Omental fat pad (tissue), 4 donors: ENCODE results near the gene HS6ST1. TPM values are rescaled to one million over a fixed set of nuclear protein-coding genes. Genes with fewer than 3 reads are reported as not detected.

Experiments
- ATAC-seq: fragments of 150-250 bp; one replicate; pipeline ENCODE4 v1.9.1; 2016; ENCODE audit warnings: mild to moderate bottlenecking, moderate library complexity; ENCODE audit not compliant: low FRiP score
- DNase-seq: peaks from one replicate; pipeline ENCODE4 v3.0.0-alpha.2; 2019; ENCODE audit warnings: low spot score
- CTCF ChIP-seq, 3 donors: fragments of 450-650 bp; IDR thresholded peaks; one replicate each; pipeline ENCODE4 v1.5.1; 2016 to 2017; ENCODE audit warnings: antibody characterized with exemption in 3 of 3, mild to moderate bottlenecking in 3 of 3, moderate library complexity in 2 of 3
- total RNA-seq, 4 donors: library from RNA; depleted of rRNA; stranded (reverse); fragments of >200 nt; gene quantifications; one replicate each; pipeline ENCODE4 v1.1.0, GENCODE V29; 2016

The HS6ST1 gene
- total RNA-seq, 4 donors from 2014 or later, result 17.8 to 28.9 (median 24.3) TPM

GRCh38 chr2:128357506-128358370 lies 39.1 kb upstream of the HS6ST1 start:
- no peak for ATAC-seq
- DNase-seq, result no peak
- no peak for TF ChIP-seq CTCF (IDR thresholded peaks at IDR 0.05)

DNA sequence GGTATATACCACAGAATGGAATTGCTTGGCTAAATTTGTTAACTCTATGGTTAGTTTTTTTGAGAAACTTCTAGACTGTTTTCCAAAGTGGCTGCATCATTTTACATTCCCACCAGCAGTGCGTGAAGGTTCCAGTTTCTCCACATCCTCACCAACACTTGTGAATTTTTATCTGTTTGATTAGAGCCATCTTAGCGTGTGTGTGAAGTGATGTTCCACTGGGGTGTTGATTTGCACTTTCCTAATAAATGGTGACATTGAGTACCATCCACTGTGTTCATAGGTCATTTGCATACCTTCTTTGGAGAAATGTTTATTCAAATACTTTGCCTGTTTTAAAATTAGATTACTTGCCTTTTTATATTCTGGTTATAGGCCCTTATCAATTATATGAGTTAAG lies 37.5 kb upstream of the HS6ST1 start:
- DNase-seq (no peak), ATAC-seq (no peak)
- no peak for TF ChIP-seq CTCF (IDR thresholded peaks at IDR 0.05)

DNA sequence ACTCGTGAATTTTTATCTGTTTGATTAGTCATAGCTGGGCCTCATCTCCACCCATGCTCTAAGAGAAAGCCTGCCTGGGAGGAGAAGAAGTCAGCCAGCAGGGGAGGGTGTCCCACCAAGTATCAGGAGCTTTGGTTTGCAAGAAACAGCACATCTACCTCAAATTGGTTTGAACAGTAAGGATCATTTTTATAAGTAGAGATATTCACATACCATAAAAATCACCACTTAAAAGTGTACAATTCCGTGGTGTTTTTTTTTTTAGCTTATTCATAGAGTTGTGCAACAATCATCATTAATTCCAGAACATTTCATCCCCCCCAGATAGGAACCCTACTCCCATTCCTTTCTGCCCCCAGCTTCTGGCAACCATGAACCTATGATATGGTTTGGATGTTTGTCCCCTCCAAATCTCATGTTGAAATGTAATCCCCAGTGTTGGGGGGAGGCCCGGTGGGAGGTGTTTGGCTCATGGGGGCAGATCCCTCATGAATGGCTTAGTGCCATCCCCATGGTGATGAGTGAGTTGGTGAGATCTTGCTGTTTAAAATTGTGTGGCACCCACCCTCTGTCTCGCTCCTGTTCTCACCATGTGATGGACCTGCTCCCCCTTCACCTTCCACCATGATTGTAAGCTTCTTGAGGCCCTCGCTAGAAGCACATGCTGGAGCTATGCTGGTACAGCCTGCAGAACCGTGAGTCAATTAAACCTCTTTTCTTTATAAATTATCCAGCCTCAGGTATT lies 36.2 kb upstream of the HS6ST1 start:
- TF ChIP-seq CTCF (IDR thresholded peaks at IDR 0.05), result no peak
- DNase-seq (no peak), ATAC-seq (no peak)

- DNase-seq (no peak), ATAC-seq (no peak)
- no peak for TF ChIP-seq CTCF (IDR thresholded peaks at IDR 0.05)
Observed at GRCh38 chr2:128354161-128354560, 35.5 kb upstream of the HS6ST1 start.

DNA sequence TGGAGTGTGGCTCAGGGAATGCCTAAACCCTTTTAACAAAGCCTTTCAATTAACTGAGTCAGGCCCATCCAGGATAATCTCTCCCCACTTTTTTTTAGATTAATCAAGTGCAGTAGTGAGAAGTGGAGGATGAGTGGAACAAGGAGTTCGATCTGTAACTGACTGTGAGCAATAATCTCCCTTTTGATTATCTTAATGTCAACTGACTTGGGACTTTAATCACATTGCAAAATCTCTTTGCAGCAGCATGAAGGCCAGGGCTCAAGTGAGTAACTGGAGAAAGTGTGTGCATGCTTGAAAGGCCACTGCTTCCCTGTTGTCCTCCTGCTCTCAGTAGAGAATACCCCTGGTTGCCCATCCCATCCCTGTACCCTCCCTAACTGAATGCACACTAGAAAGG lies 32.1 kb upstream of the HS6ST1 start:
- DNase-seq, result no peak
- ATAC-seq, result no peak
- TF ChIP-seq CTCF (IDR thresholded peaks at IDR 0.05), result no peak

- ATAC-seq, result no peak
- TF ChIP-seq CTCF (IDR thresholded peaks at IDR 0.05), result no peak
- no peak for DNase-seq
Observed at GRCh38 chr2:128348701-128349100, 30.0 kb upstream of the HS6ST1 start.
